HL-60 (cell line): ENCODE measurements around the gene RNF32.
A peak's percentile ranks its signal among the peaks of the same experiment; 100 is the strongest.
"Not testable (repeated sequence)": the region's sequence is repeated elsewhere in the genome, so short reads cannot be mapped to it uniquely, and the experiment has no call there.

Source experiments
- DNase-seq, 2 experiments: peaks; one replicate each; pipeline ENCODE4 v3.0.0-alpha.2; 2010 to 2020; ENCODE audit warnings: low read depth in 1 of 2, low spot score in 1 of 2
- H3K27ac ChIP-seq: fragments of 250-450 bp; sonication (Bioruptor Pico); replicated peaks from 2 replicates; pipeline ENCODE4 v1.5.1; 2020; ENCODE audit warnings: mild to moderate bottlenecking, moderate library complexity
- H3K27me3 ChIP-seq: fragments of 250-450 bp; sonication (Bioruptor Pico); 2 replicates; pipeline ENCODE4 v1.5.1; 2021; ENCODE audit warnings: mild to moderate bottlenecking, moderate library complexity; ENCODE audit not compliant: insufficient read depth, poor library complexity, severe bottlenecking
- H3K4me3 ChIP-seq: replicated peaks from 2 replicates; pipeline ENCODE4 v1.5.1; 2011; ENCODE audit warnings: mild to moderate bottlenecking, control low read depth, low read length; ENCODE audit not compliant: insufficient read depth
- GABPA ChIP-seq: IDR thresholded peaks from 2 replicates; pipeline ENCODE4 v1.6.1; 2012; ENCODE audit warnings: low read depth
- POLR2AphosphoS5 ChIP-seq: IDR thresholded peaks from 2 replicates; pipeline ENCODE4 v1.6.1; 2012; ENCODE audit warnings: low read depth
- SPI1 ChIP-seq: IDR thresholded peaks from 2 replicates; pipeline ENCODE4 v1.6.1; 2012; ENCODE audit warnings: low read depth, mild to moderate bottlenecking, borderline replicate concordance
- TF ChIP-seq, protein P1 (sequence below): IDR thresholded peaks from 2 replicates; pipeline ENCODE4 v1.6.1; 2012; ENCODE audit warnings: low read depth; ENCODE audit not compliant: insufficient replicate concordance
- TF ChIP-seq, protein P2 (sequence below): IDR thresholded peaks from one replicate; pipeline ENCODE4 v1.5.1; 2011; ENCODE audit warnings: low read length, control low read depth, inconsistent platforms; ENCODE audit not compliant: insufficient read depth

Gene RNF32

DNA sequence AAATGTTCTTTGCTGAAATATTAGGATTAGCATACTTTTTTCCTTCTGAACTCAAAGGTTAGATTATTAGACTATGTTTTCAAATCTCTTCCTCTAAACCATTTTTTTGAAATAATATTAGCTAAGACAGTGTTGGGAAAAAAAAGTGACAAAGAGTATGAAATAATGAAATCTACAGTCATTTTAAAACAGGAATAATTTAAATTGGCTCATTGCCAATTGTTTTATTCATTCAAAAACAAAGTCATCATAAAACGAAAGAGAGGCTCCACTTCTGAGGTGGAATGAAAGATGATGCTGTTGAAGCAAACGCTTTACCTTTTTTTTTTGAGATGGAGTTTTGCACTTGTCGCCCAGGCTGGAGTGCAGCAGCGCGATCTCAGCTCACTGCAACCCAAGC is 51.2 kb downstream of the RNF32 start:
- TF ChIP-seq, protein P1, sequence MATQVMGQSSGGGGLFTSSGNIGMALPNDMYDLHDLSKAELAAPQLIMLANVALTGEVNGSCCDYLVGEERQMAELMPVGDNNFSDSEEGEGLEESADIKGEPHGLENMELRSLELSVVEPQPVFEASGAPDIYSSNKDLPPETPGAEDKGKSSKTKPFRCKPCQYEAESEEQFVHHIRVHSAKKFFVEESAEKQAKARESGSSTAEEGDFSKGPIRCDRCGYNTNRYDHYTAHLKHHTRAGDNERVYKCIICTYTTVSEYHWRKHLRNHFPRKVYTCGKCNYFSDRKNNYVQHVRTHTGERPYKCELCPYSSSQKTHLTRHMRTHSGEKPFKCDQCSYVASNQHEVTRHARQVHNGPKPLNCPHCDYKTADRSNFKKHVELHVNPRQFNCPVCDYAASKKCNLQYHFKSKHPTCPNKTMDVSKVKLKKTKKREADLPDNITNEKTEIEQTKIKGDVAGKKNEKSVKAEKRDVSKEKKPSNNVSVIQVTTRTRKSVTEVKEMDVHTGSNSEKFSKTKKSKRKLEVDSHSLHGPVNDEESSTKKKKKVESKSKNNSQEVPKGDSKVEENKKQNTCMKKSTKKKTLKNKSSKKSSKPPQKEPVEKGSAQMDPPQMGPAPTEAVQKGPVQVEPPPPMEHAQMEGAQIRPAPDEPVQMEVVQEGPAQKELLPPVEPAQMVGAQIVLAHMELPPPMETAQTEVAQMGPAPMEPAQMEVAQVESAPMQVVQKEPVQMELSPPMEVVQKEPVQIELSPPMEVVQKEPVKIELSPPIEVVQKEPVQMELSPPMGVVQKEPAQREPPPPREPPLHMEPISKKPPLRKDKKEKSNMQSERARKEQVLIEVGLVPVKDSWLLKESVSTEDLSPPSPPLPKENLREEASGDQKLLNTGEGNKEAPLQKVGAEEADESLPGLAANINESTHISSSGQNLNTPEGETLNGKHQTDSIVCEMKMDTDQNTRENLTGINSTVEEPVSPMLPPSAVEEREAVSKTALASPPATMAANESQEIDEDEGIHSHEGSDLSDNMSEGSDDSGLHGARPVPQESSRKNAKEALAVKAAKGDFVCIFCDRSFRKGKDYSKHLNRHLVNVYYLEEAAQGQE, result no peak
- no peak for TF ChIP-seq GABPA
- TF ChIP-seq, protein P2, sequence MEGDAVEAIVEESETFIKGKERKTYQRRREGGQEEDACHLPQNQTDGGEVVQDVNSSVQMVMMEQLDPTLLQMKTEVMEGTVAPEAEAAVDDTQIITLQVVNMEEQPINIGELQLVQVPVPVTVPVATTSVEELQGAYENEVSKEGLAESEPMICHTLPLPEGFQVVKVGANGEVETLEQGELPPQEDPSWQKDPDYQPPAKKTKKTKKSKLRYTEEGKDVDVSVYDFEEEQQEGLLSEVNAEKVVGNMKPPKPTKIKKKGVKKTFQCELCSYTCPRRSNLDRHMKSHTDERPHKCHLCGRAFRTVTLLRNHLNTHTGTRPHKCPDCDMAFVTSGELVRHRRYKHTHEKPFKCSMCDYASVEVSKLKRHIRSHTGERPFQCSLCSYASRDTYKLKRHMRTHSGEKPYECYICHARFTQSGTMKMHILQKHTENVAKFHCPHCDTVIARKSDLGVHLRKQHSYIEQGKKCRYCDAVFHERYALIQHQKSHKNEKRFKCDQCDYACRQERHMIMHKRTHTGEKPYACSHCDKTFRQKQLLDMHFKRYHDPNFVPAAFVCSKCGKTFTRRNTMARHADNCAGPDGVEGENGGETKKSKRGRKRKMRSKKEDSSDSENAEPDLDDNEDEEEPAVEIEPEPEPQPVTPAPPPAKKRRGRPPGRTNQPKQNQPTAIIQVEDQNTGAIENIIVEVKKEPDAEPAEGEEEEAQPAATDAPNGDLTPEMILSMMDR, result no peak
- no peak for TF ChIP-seq POLR2AphosphoS5
- TF ChIP-seq SPI1, result no peak
- Histone ChIP-seq H3K27me3 (no peaks in the 10 kb centered on the region), H3K4me3 (no peak overlapping the region), H3K27ac (no peak overlapping the region)
- DNase-seq, result no peak

DNA sequence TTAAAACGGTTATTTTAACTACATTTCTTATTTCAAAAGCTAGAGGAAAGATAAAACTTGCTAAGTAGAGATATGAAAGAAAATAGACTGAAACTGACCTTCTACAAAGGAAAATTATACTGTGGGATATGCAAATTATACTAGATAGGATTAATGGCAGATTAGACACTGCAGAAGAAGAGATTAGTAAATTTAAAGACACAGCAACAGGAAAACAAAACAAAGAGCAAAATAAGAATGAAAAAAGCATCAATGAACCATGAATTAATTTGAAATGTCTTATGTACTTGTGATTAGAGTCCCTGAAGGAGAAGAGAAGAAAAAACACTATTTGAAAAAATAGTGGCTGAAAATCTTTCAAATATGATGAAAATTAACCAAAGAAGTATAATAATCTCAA is 52.3 kb downstream of the RNF32 start:
- Histone ChIP-seq H3K27me3 (no peaks in the 10 kb centered on the region), H3K27ac (no peak overlapping the region), H3K4me3 (no peak overlapping the region)
- TF ChIP-seq SPI1, result no peak
- no peak for TF ChIP-seq POLR2AphosphoS5
- TF ChIP-seq GABPA, result no peak
- TF ChIP-seq, protein P1, result no peak
- TF ChIP-seq, protein P2, result no peak
- no peak for DNase-seq

DNA sequence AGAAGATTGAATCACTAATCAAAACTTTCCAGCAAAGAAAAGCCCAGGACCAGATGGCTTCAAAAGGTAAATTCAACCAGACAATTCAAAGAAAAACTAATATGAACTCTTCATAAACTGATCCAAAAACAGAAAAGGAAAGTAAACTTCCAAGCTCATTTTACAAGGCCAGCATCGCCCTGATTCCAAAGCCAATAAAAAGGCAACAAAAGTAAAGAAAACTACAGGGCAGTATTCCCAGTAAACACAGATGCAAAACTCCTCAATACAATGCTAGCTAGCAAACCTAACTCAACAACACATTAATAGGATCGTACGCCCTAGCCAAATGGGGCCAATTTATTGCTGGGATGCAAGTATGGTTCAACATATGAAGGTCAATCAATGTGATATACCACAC is 53.1 kb downstream of the RNF32 start:
- no peak for DNase-seq
- H3K27ac ChIP-seq, result no peak overlapping the region

DNA sequence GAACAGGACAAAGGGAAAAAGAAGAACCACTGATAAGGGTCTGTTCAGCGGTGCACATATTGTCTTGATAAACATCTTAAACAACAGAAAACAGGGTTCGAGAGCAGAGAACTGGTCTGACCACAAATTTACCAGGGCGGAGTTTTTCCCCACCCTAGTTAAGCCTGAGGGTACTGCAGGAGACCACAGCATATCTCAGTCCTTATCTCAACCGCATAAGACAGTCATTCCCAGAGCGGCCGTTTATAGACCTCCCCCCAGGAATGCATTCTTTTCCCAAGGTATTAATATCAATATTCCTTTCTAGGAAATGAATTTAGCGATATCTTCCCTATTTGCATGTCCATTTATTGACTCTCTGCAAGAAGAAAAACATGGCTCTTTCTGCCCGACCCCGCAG is 56.7 kb downstream of the RNF32 start:
- not testable (repeated sequence) for H3K27ac ChIP-seq, H3K27me3 ChIP-seq, H3K4me3 ChIP-seq
- DNase-seq, result peak in 1 of 2 experiments; percentile 6

More for the DNA sequence above, 53.1 kb downstream of the RNF32 start:
- Histone ChIP-seq H3K4me3 (no peak overlapping the region), H3K27me3 (no peaks in the 10 kb centered on the region)
- TF ChIP-seq, protein P2, result no peak
- no peak for TF ChIP-seq SPI1
- no peak for TF ChIP-seq POLR2AphosphoS5
- TF ChIP-seq, protein P1, result no peak
- no peak for TF ChIP-seq GABPA

DNA sequence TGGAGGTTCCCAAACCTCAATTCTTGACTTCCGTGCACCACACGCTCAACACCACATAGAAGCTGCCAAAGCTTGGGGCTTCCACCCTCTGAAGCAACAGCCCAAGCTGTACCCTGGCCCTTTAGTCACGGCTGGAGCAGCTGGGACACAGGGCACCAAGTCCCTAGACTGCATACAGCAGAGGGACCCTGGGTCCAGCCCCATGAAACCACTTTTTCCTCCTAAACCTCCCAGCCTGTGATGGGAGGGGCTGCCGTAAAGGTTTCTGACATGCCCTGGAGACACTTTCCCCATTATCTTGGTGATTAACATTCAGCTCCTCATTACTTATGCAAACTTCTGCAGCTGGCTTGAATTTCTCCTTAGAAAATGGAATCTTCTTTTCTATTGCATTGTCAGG is 57.9 kb downstream of the RNF32 start:
- H3K27me3 ChIP-seq, DNase-seq, H3K27ac ChIP-seq, H3K4me3 ChIP-seq: not testable (repeated sequence)

DNA sequence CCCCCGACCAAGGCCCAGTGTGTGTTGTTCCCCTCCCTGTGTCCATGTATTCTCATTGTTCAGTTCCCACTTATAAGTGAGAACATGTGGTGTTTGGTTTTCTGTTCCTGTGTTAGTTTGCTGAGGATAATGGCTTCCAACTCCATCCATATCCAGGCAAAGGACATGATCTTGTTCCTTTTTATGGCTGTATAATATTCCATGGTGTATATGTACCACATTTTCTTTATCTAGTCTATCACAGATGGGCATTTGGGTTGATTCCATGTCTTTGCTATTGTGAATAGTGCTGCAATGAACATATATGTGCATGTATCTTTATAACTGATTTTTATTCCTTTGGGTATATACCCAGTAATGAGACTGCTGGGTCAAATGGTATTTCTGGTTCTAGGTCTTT is 61.2 kb downstream of the RNF32 start:
- not testable (repeated sequence) for H3K4me3 ChIP-seq, DNase-seq, H3K27me3 ChIP-seq, H3K27ac ChIP-seq
